Measurements from ENCODE around the gene UGT3A1. TPM values are rescaled to one million over a fixed set of nuclear protein-coding genes. Genes with fewer than 3 reads are reported as not detected.
"Not testable (repeated sequence)": the region's sequence is repeated elsewhere in the genome, so short reads cannot be mapped to it uniquely, and the experiment has no call there.

UGT3A1 gene, protein sequence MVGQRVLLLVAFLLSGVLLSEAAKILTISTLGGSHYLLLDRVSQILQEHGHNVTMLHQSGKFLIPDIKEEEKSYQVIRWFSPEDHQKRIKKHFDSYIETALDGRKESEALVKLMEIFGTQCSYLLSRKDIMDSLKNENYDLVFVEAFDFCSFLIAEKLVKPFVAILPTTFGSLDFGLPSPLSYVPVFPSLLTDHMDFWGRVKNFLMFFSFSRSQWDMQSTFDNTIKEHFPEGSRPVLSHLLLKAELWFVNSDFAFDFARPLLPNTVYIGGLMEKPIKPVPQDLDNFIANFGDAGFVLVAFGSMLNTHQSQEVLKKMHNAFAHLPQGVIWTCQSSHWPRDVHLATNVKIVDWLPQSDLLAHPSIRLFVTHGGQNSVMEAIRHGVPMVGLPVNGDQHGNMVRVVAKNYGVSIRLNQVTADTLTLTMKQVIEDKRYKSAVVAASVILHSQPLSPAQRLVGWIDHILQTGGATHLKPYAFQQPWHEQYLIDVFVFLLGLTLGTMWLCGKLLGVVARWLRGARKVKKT
- not detected in 2 replicates for total RNA-seq

DNA sequence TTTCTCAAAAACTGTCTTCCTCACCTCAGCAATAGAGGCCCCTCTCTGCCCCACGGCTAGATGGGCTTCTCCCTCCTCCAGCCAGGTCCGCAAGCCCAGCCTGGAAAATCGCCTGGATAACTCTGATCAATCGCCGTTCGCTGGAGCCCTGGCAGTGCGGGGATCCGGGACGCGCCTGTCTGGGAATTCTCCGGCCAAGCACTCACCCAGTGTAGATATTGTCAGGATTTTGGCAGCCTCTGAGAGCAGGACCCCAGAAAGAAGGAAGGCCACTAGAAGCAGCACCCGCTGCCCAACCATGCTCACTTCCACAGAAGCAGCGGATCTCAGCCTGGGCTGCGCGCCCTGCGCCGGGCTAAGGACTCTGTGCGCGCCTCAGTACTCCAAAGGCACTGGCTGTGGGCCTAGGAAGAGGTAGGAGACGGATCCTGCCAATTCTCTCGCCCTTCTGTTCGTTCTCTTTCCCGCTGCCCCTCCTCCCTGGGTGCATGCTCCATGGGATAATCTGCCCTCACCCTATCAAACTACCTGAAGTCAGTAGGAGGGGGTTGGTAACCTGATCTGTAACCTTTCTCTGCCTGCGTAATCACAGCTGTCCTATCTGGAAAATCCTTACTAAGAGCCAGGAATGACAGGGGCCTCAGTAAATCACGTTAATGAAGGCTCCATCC, at the start of gene UGT3A1:
TSS of gene UGT3A1 (minus strand) at position 450 of the 671 bp plus-strand sequence. CDS start at position 300, 150 bp downstream.
- DNase-seq = no peak

DNA sequence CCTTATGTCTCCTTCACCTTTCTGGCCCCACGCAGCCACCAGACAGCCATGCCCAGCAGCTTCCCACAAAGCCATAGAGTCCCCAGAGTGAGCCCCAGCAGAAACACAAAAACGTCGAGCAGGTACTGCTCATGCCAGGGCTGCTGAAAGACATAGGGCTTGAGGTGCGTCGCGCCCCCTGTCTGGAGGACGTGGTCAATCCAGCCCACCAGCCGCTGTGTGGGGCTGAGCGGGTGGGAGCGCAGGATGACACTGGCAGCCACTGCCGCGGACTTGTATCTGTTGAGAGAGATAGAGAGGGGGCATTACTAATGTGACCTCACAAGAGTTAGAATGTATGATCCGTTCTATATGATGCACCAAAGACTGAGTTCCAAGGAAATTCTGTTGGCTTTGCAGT, 44.5 kb upstream of the UGT3A1 start:
- no peak for DNase-seq

DNA sequence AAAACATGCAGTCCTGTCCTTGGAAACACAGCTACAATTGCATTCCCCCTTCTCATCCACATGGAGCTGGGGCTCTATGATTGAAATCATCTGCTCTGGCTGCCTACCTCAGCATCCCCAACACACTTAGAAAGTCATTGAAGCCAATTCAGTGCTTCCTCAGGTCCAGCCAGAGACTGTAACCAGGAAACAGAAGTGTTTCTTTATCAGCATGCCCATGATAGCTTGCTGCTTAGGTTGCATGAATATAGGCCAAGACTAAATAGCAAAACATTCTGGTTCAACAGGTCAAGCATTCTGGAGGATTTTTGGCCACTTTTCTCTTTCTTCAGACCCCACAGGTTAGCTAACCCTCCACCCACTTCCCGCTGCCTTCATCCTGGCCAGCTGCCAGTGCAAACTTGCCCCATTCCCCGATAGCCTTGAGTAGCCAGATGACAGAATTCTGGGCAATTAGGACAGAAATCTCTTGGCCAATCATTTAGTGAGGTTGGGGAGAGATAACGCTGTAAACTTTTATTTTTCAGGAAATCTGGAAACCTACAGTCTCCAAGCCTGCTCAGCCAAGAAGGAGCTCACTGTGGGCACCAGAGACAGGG, 43.4 kb upstream of the UGT3A1 start:
- not testable (repeated sequence) for DNase-seq

DNA sequence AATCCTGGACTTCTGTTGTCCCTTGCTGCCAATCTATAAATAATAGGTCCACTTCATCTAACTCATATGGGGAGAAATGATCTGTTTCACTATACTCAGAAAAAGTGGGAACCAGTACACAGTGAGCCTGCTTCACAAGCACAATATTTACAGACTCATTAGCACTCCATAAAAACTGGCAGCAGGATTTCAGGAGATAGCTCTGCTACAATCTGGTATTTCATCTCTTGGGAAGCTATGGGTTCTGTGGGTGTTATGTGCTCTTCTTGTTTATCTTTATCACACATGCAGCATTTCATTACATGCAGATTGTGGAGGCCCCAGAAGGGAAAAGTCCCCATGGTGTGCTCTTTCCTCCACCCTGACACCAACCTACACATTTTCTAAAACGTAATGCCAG, 42.3 kb upstream of the UGT3A1 start:
- DNase-seq = no peak

DNA sequence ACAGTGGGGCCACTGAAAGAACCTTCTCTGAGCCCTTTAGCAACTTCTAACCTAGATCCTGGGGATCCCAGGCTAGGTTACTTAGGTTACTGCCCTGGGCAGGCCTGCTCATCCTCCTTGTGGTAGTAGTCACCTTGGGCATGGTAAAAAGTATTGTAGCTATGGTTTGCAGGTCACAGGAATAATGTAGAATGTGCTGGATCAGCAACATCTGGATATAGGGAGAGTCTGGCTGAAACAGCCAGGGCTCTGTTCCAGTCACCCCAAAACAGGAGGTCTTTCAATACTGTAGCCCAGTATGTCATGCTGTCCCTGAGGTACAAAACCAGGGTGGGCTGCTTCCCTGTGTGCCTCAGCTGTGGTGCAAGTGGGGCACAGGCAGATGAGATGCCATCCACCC, 41.9 kb upstream of the UGT3A1 start:
- no peak for DNase-seq

DNA sequence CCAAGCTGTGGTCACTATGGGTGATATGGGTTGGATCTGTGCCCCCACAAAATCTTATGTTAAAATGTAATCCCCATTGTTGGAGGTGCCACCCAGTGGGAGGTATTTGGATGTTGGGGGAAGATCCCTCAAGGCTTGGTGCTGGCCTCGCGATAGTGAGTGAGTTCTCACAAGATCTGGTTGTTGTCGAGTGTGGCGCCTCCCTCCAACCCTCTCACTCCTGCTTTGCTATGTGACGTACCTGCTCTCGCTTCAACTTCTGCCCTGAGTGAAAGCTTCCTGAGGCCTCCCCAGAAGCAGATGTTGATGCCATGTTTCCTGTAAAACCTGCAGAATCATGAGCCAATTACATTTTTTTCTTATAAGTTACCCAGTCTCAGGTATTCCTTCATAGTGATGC, 40.0 kb upstream of the UGT3A1 start:
- DNase-seq = no peak

DNA sequence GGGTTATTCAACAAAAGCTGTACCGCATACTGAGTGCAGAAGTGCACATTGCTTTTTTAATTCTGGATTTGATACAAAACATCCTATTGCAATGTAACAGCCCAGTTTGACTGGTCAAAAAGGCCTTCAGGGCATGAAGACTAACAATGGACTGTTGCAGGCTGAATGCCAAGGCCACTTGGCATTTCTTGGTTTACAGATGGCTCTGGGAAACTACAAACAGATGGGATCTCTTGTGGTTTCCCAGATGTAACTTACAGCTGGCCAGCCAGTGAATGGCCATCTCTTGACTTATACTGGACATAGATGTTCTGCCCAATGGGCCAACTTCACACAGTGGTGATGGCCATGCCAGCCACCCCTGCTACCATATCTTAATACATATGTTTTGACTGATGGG, 38.7 kb upstream of the UGT3A1 start:
- no peak for DNase-seq

DNA sequence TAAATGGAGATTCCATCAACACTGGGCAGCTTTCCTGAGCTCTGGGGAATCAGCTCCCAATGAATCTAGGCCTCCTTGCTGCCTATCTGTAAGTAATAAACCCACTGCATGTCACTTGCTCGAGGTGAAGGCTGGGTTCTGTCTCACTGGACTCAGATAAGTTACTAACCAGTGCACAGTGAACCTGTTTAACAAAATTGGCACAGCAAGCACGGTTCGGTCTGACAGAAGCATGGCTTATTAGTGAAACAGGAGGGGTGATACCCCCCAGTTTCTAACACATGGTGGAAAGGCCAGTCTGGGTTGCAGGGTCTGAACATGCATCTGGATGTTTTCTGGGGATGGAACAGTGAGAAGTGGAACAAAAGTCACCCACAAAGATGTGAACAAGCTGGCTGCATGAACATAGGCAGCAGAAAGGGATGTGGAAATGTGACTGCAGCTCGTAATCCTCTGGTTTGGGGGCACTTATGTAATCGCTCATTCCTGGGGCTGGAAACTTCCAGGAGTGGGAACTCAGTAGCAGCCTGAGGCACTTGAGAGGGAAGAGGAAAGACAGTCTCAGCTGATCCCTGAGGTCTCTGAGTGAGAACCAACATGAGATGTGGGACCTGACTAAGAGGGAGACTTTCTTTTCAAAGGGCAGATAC, 37.8 kb upstream of the UGT3A1 start:
- no peak for DNase-seq

DNA sequence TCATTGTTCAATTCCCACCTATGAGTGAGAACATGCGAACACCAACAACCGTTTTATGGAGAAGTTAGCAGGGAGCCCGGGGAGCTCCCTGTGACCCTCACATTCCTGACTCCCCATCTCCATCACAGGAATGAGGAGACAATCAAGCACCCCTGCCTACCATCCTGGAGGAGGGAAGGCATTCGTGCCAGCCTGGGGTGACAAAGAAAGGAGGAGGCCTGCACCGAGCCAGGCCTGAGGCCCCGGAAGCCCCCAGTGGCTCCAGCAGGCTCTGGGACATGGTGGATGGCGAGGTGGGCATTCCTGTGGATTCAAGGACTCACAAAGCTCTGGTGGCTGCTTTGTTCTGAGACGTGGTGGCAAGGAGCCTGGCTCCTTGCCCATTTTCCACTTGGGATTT, 36.5 kb upstream of the UGT3A1 start:
- DNase-seq = no peak

DNA sequence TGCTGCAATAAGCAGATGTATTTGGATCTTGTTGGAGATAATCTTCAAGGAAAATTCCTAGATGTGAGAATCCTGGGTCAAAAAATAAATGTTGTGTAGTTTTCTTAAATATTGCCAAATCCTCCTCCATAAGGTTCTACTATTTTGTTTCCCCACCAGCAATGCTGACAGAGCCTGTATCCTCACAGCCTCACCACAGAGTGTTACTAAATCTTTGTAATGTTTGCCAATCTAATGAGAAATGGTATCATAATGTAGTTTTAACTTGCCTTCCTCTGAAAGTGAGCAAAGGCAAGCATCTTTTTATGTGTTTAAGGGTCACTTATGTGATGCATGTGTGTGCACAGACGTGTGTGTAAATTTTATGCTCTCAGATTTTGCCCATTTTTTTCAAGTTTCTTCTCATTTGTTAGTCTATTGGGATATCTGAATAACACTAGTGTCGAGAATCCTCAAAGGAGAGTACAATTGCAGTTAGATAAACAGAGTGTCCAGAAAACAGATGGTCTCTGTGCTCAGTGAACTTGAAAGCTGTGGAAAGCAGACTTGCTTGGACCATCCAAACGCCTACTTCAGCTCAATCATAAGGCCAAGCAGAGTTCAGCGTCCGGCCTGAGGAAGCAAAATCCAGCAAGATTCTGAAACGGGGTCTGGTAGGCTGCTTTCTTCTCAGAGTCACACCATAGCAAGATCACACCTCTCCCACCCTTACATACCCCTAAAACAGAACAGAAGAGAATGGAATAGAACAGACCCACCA, 35.7 kb upstream of the UGT3A1 start:
- DNase-seq = no peak

DNA sequence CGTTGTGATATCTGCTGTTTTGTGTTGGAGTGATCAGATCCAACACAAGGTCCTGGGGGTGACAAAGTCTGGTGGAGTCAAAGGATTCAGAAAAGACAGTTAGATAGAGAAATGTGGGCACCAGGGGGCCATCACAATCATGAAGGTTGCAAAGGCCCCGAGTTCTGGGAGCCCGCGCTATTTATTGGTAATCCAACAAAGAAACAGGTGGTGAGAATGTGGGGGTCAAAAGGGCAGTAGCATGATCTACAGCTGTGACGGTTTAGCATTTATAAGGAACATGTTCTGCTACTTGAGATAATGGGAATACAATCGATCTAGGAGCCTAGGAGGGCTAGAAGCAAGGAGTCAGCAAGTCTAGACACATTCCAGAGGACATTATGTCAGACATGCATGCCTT, 31.1 kb upstream of the UGT3A1 start:
- DNase-seq = not testable (repeated sequence)

DNA sequence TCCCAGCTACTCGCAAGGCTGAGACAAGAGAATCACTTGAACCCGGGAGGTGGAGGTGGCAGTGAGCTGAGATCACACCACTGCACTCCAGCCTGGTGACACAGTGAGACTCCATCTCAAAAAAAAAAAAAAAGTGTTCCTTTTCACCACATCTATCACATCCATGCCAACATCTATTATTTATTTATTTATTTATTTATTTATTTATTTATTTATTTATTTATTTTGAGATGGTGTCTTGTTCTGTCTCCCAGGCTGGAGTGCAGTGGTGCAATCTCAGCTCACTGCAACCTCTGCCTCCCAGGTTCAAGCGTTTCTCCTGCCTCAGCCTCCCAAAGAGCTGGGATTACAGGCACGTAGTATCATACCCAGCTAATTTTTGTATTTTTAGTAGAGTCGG, 28.4 kb upstream of the UGT3A1 start:
- not testable (repeated sequence) for DNase-seq

DNA sequence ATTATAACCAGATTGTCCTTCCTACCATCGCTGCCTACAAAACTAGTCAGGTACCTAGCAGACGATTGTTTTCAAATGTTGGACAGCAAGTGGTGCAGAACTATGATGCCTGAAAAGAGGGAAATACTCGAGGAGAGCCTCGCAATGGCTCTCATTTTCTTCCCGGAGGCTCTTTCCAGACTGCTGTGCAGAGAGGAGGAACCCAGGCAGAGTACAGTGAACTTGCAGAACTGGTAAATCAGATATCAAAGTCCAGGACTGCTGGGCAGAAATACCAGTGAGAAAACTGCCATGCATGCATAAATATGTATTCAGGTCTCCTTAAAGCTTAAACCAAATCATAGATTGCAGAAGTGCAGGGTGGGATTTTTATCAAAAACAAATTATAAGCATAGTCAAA, 26.4 kb upstream of the UGT3A1 start:
- DNase-seq = no peak

DNA sequence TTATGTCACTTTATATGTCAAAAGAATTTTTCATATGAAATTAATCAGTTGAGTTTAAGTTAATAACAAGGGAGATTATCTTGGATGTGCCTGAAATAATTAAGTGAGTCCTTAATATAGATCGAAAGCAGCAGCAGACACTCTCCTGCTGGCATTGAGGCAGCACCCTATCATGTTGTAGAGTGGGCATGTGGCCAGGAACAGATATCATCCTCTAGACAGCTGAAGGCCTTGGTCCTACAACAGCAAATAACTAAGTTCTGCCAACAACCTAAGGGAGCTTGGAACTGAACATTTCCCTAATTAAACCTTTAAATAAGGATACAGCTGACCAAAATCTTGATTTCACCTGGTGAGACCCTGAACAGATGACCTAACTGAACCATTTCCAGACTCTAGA, 25.8 kb upstream of the UGT3A1 start:
- no peak for DNase-seq

DNA sequence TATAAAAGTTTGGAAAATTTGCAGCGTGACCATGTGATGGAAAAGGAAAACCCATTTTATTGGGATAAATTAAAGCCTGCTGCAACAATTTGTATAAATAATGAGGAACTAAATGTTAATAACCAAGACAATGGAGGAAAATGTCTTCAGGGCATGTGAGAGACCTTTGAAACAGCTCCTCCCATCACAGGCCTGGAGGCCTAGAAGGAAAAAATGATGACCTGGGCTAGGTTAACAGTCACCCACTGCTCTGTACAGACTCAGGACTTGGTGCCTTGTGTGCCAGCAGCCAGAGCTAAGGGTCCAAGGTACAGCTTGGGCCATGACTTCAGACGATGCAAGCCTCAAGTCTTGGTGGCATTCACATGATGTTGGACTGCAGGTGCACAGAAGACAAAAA, 22.0 kb upstream of the UGT3A1 start:
- no peak for DNase-seq

DNA sequence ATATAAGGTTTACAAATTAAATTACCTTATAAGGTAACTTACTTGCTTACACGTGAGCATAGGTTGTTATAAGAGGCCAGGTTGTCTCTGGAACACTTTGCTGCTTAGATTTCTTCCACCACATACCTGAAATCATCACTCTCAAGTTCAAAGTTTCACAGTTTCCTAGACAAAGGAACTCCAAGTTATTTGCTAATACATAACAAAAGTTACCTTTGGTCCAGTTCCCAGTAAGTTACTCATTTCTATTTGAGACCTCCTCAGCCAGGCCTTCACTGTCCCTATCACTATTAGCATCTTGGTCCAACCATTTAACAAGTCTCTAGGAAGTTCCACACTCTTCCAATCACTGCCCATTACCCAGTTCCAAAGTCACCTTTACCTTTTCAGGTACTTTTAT, 18.5 kb upstream of the UGT3A1 start:
- no peak for DNase-seq

DNA sequence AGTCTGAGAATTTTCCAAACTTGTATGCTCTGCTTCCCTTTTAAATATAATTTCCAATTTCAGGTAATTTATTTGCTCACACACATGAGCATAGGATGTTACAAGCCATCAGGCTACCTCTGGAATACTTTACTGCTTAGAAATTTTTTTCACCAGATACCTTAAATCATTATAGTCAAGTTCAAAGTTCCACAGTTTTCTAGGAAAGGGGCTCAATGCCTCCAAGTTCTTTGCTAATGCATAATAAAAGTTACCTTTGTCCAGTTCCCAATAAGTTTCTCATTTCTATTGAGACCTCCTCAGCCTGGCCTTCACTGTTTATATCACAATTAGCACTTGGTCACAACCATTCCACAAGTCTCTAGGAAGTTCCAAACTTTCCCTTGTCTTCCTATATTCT, 16.2 kb upstream of the UGT3A1 start:
- no peak for DNase-seq

DNA sequence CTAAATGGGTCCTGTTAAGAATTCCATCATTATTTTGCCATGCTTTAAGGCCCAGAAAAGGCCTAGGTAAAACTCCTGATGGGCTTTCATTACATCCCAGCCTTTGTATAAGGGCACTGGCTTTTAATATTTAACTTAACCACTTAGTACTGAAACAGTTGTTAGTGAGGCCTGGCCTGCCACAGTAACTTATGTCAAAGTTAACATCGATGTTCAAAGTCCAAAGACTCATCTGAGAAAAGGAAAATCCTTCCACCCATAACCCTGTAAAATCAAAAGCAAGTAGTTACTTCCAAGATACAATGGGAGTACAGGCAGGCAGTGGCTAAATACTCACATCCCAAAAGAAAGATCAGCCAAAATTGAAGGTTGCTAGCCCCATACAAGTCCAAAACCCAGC, 15.0 kb upstream of the UGT3A1 start:
- DNase-seq = no peak

DNA sequence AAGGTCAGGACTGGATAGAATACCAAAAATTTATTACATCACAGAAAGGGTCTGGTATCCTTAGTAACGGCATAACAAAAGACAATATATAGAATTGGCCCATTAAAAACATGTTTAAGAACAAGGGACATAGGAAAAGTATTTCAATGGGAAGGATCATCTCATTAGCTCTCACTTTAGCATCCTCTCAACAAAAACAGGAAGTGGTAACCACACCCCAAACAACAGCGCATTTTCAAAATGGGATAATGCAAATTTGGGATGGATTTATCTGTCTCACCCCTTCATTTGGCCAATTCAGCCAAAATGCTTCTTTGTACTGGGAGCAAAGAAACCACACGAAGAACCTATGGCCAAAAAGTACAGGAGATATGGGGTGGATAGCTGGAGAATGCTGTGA, 9.8 kb upstream of the UGT3A1 start:
- no peak for DNase-seq

DNA sequence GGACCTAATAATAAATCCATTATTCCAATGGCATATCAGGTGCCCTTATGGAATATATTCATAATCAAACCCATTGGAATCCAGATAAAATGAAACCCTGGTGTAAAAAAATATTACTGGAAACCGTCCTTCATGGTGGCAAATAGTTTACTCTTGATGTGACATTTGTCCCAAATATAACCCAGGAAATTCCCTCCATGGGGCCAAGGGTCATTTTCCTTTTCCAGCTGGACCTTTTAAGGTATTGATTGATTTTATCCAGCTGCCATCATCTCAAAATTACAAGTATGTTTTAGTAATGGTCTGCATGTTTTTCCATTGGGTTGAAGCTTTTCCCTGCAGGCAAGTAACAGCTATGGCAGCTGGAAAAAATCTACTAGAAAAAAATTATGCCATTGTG, 8.4 kb upstream of the UGT3A1 start:
- DNase-seq = no peak

DNA sequence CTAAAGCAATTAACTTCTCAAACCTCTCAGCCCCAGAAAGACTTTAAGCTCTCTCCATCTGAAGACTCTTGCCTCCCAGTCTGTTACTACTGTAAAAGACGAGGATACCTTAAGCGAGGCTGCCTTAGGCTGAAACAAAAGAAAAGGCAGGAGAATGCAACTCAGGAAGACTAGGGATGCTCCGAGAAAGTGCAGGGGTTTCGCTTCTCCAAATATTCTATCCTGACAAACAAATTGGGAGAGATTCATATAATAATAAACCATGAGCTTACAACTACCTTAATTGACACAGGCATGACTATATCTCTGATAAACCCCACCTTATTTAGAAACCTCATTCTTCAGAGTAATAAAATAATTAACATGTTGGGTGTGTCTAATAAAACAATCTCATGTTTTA, 4.9 kb upstream of the UGT3A1 start:
- DNase-seq = no peak

DNA sequence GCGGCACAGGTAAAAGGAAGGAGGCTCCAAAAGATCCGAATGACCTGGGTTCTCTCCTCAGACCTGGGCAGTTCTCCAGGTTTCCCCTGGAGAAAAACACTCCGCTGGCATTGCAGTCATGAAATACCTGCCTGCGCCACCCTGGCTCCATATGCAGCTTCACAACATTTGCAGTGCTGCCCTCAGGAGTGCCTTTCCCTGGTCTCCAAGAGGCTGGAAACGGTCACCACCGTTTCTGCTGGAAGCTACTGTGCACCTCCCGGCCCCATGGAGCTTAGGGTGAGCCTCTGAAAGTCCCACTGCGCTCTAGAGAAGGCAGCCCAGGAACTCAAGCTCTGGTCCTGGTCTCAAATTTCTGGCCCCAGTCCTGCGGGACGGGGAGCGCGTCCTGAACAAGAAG, 670 bp downstream of the UGT3A1 start:
- DNase-seq = no peak
